Endothelial cell of umbilical vein (primary cell): ENCODE data around the gene B9D1. TPM values are rescaled to one million over a fixed set of nuclear protein-coding genes. Genes with fewer than 3 reads are reported as not detected.

ENCODE experiments used
- BruUV-seq: library from RNA; stranded (reverse); fragments of 400-500 nt; replicated peaks from 2 replicates; lab custom pipeline; 2021; lab: Mats Ljungman, UMichigan
- CTCF ChIA-PET: fragments of 300-600, 350-600 bp; sonication (Branson Sonifier 250); formaldehyde crosslinking; loops from one replicate; lab custom pipeline; 2021; ENCODE audit warnings: antibody characterized with exemption, inconsistent platforms; lab: Charles Lee
- POLR2A ChIA-PET: fragments of 300-600, 350-600 bp; sonication (Branson Sonifier 250); formaldehyde crosslinking; loops from one replicate; lab custom pipeline; 2021; ENCODE audit warnings: antibody characterized with exemption, inconsistent platforms; lab: Charles Lee
- DNase-seq: peaks from one replicate; pipeline ENCODE4 v3.0.0-alpha.2; 2011; ENCODE audit warnings: low read depth, low spot score
- FAIRE-seq: peaks from 2 replicates; lab custom pipeline; 2011; peaks lifted over from hg19 to GRCh38; lab: Jason Lieb, UNC
- H2AFZ ChIP-seq: 2 replicates; pipeline ENCODE4 v1.6.0; 2012; ENCODE audit warnings: low read depth, low read length, control low read depth, inconsistent platforms
- H3K27ac ChIP-seq: 2 replicates; pipeline ENCODE4 v1.5.1; 2011; ENCODE audit warnings: low read depth, mild to moderate bottlenecking, control low read depth, low read length, moderate library complexity; ENCODE audit not compliant: insufficient read depth
- H3K27me3 ChIP-seq, 2 experiments: 2 replicates each; pipeline versions ENCODE4 v1.6.0 to v1.6.1; 2011; ENCODE audit warnings: low read length in 2 of 2, mixed read lengths in 1 of 2; ENCODE audit not compliant: control insufficient read depth in 2 of 2, insufficient read depth in 2 of 2
- H3K36me3 ChIP-seq, 2 experiments: 2 replicates in 1 of 2; 3 replicates in 1 of 2; pipeline ENCODE4 v1.5.1; 2011; ENCODE audit warnings: low read length in 2 of 2, mild to moderate bottlenecking in 1 of 2, moderate library complexity in 1 of 2; ENCODE audit not compliant: control insufficient read depth in 2 of 2, insufficient read depth in 2 of 2; ENCODE audit errors: extremely low read depth in 1 of 2
- H3K4me1 ChIP-seq: 3 replicates; pipeline ENCODE4 v1.5.1; 2011; ENCODE audit warnings: mild to moderate bottlenecking, low read length; ENCODE audit not compliant: control insufficient read depth, insufficient read depth; ENCODE audit errors: extremely low read depth
- H3K4me2 ChIP-seq: 2 replicates; pipeline ENCODE4 v1.6.1; 2011; ENCODE audit warnings: low read length, control low read depth, mixed read lengths; ENCODE audit not compliant: insufficient read depth
- H3K4me3 ChIP-seq, 3 experiments: fragments of 200-600 bp in 1 of 3; sonication (generic), shearing (Covaris generic) in 1 of 3; replicated peaks in 1 of 3; 2 replicates each; pipeline ENCODE4 v1.5.1; 2011 to 2016; ENCODE audit warnings: control low read depth in 3 of 3, low read length in 3 of 3, mild to moderate bottlenecking in 2 of 3, inconsistent platforms in 1 of 3, low read depth in 1 of 3, moderate library complexity in 1 of 3; ENCODE audit not compliant: insufficient read depth in 1 of 3
- H3K79me2 ChIP-seq: 2 replicates; pipeline ENCODE4 v1.6.0; 2012; ENCODE audit warnings: low read length, inconsistent platforms; ENCODE audit not compliant: control insufficient read depth, insufficient read depth
- H3K9ac ChIP-seq: replicated peaks from 2 replicates; pipeline ENCODE3; 2011; ENCODE audit warnings: low read length, control low read depth; ENCODE audit not compliant: insufficient read depth; ENCODE audit errors: extremely low read depth
- H3K9me1 ChIP-seq: replicated peaks from 3 replicates; pipeline ENCODE4 v1.6.0; 2011; ENCODE audit warnings: mild to moderate bottlenecking, low read length; ENCODE audit not compliant: control insufficient read depth, insufficient read depth; ENCODE audit errors: extremely low read depth
- H3K9me3 ChIP-seq: replicated peaks from 2 replicates; pipeline ENCODE4 v1.5.1; 2012; ENCODE audit warnings: low read length, inconsistent platforms; ENCODE audit not compliant: control insufficient read depth, insufficient read depth
- H4K20me1 ChIP-seq: replicated peaks from 2 replicates; pipeline ENCODE3; 2011; ENCODE audit warnings: mild to moderate bottlenecking, low read length; ENCODE audit not compliant: control insufficient read depth, insufficient read depth; ENCODE audit errors: extremely low read depth
- EZH2 ChIP-seq: IDR thresholded peaks from 2 replicates; pipeline ENCODE4 v1.6.1; 2012; ENCODE audit warnings: borderline replicate concordance, low read depth, mild to moderate bottlenecking, moderate library complexity, low read length, inconsistent platforms; ENCODE audit not compliant: severe bottlenecking
- FOS ChIP-seq: IDR thresholded peaks from 2 replicates; pipeline ENCODE4 v1.6.1; 2011; ENCODE audit warnings: mild to moderate bottlenecking, low read length, moderate library complexity, borderline replicate concordance; ENCODE audit not compliant: insufficient read depth
- JUN ChIP-seq: IDR thresholded peaks from 2 replicates; pipeline ENCODE4 v1.6.1; 2011; ENCODE audit warnings: borderline replicate concordance, low read depth; ENCODE audit not compliant: insufficient read length, insufficient read depth
- MYC ChIP-seq: IDR thresholded peaks from one replicate; pipeline ENCODE4 v1.6.1; 2011; ENCODE audit warnings: mild to moderate bottlenecking, low read depth, low read length
- POLR2A ChIP-seq: IDR thresholded peaks from 2 replicates; pipeline ENCODE4 v1.6.1; 2012; ENCODE audit warnings: low read depth, mild to moderate bottlenecking, control low read depth, low read length
- POLR2AphosphoS5 ChIP-seq: IDR thresholded peaks from 2 replicates; pipeline ENCODE4 v1.6.1; 2012; ENCODE audit warnings: low read depth, mild to moderate bottlenecking, control low read depth, low read length, moderate library complexity; ENCODE audit not compliant: insufficient read depth
- dilution Hi-C: fragments of 300-500 bp; cut with MboI; formaldehyde crosslinking; loops from one replicate; pipeline ENCODE4 v1.15.0; 2019; ENCODE audit warnings: low sequenced_read_pairs; ENCODE audit not compliant: extremely low pct_ligation_motif_present
- intact Hi-C: fragments of 100-400 bp; cut with micrococcal nuclease; formaldehyde crosslinking; loops from one replicate; pipeline ENCODE4 v1.10.0; 2022
- polyA plus RNA-seq, 4 experiments: library from polyadenylated mRNA; depleted of rRNA in 3 of 4; stranded (reverse) in 3 of 4; unstranded in 1 of 4; fragments of >200 nt; gene quantifications; 2 replicates each; pipeline versions ENCODE4 v1.2.1 to v1.2.3, GENCODE V29; 2011 to 2012; ENCODE audit warnings: missing spikeins in 1 of 4
- total RNA-seq: library from RNA; stranded (reverse); gene quantifications from 2 replicates; pipeline ENCODE4 v1.2.3, GENCODE V29; 2021
- TF ChIP-seq, protein P1 (sequence below), 2 donors: IDR thresholded peaks; 1 replicate in 1 of 2; 2 replicates in 1 of 2; pipeline ENCODE4 v1.5.1; 2011; ENCODE audit warnings: low read length in 2 of 2, mild to moderate bottlenecking in 2 of 2, moderate library complexity in 2 of 2, control low read depth in 1 of 2, inconsistent platforms in 1 of 2, low read depth in 1 of 2; ENCODE audit not compliant: insufficient read depth in 1 of 2; ENCODE audit errors: extremely low read depth in 1 of 2
- TF ChIP-seq, protein P2 (sequence below): IDR thresholded peaks from 2 replicates; pipeline ENCODE4 v1.6.1; 2011; ENCODE audit not compliant: insufficient read depth, insufficient read length

Gene B9D1
- total and polyA plus RNA-seq, 2 donors (not counting 3 experiments of a cell fraction or from before 2014, with no cell fraction given) = 20.5 to 55.8 TPM

DNA sequence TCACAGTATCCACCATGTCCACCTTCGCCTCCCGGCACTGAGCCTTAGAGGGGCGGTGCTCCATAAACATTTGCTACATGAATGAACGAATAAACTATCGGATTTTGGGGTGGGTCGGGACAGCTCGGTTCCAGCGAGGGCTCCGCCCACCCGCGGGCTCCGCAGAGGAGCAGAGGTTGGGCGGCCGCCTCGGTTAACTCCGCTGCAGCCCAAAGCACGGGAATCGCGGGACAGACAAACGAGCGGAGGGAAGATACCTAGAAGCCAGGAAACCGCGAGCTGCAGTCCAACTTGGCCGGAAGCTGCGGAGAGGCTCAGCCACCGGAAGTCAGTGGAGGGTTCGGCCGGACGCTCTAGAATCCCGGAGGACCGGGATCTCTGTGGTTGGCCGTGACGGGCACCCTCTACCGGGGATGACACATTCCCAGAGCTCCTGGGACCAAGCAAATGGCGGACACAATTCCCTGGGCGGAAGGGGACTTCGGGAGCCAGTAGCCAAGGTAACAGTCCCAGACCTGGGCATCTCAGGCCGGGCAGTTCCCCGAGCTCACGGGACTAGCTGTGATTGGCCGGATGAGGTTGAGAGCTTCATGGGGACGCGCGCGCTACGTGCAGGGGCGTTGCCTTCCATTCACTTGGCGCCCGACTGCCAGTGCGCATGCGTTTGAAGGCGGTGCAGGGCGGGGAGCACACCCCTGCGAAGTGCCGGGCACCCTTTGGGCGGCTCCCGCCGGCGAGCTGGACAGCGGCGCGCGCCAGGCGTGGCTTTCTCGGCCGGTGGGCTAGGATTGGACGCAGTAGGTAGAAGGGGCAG lies 15.3 kb upstream of the B9D1 start:
- H3K27ac ChIP-seq = peak overlapping the region; percentile 59
- intact Hi-C loops = loop anchor here (1.0 to 5.0 kb wide), 3 partner anchors 16 to 129 kb away; partner anchors contain the start of gene B9D1
- H3K9me3 ChIP-seq = no peaks in the 10 kb centered on the region
- no TSS peak for BruUV-seq
- H4K20me1 ChIP-seq = no peaks in the 10 kb centered on the region
- FAIRE-seq = peak; percentile 99
- peak overlapping the region; percentile 80 for H3K9ac ChIP-seq
- peaks cover 13 to 16% of the 10 kb centered on the region in 2 experiments for H3K36me3 ChIP-seq
- peak overlapping the region; percentile 97 for H3K4me2 ChIP-seq
- H3K79me2 ChIP-seq = peaks cover 15% of the 10 kb centered on the region
- ChIA-PET POLR2A (interaction anchor here (0.6 to 1.8 kb wide), 7 partner anchors 9 to 521 kb away, joined by 3 to 15 read pairs (median 3); partner anchors contain the start of genes ALDH3A2 and B9D1), CTCF (interaction anchor here (0.6 to 3.3 kb wide), 16 partner anchors 9 to 417 kb away, joined by 3 to 62 read pairs (median 4); partner anchors contain the start of gene B9D1)
- DNase-seq = peak; percentile 100
- H3K9me1 ChIP-seq = no peaks in the 10 kb centered on the region
- TF ChIP-seq JUN = no peak
- TF ChIP-seq POLR2AphosphoS5 = peak; percentile 74
- TF ChIP-seq POLR2A = peak; percentile 83
- dilution Hi-C loops = no loop called here
- peak overlapping the region; percentile 72 to 94 (median 80) for H3K4me3 ChIP-seq
- no peaks in the 10 kb centered on the region for H3K27me3 ChIP-seq
- peak overlapping the region; percentile 33 for H2AFZ ChIP-seq
- H3K4me1 ChIP-seq = peaks cover 7% of the 10 kb centered on the region

DNA sequence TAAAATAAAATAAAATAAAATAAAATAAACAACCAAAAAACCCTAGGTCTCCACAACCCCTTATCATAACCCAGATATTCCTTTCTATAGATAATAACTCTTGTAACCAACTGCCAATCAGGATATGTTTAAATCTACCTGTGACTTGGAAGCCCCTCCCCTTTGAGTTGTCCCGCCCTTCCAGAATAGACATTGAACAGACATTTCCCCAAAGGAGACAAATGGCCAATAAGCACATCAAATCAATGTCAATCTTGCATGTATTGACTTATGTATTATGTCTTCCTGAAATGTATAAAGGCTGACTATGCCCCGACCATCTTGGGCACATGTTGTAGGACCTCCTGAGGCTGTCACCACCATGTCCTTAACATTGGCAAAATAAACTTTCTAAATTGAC lies 14.3 kb upstream of the B9D1 start:
- FAIRE-seq = peak; percentile 47
- Histone ChIP-seq H3K9me1 (no peaks in the 10 kb centered on the region), H3K4me1 (peaks cover 7% of the 10 kb centered on the region), H4K20me1 (no peaks in the 10 kb centered on the region), H3K27ac (peak overlapping the region; percentile 59), H3K4me3 (peak overlapping the region; percentile 72 to 94 (median 73)), H3K36me3 (peaks cover 7 to 9% of the 10 kb centered on the region in 2 experiments), H3K9ac (peak overlapping the region; percentile 80), H3K27me3 (no peaks in the 10 kb centered on the region), H3K4me2 (peak overlapping the region; percentile 97), H3K79me2 (peaks cover 15% of the 10 kb centered on the region), H2AFZ (no peak overlapping the region), H3K9me3 (no peaks in the 10 kb centered on the region)
- BruUV-seq = no TSS peak
- intact Hi-C loops (loop anchor here (5.0 kb wide), 2 partner anchors 70 to 130 kb away; no protein-coding TSS in a partner anchor), dilution Hi-C loops (no loop called here)
- peak; percentile 15 for DNase-seq
- TF ChIP-seq FOS (no peak), EZH2 (no peak), MYC (no peak), POLR2AphosphoS5 (no peak), POLR2A (no peak)
- TF ChIP-seq, protein P1, sequence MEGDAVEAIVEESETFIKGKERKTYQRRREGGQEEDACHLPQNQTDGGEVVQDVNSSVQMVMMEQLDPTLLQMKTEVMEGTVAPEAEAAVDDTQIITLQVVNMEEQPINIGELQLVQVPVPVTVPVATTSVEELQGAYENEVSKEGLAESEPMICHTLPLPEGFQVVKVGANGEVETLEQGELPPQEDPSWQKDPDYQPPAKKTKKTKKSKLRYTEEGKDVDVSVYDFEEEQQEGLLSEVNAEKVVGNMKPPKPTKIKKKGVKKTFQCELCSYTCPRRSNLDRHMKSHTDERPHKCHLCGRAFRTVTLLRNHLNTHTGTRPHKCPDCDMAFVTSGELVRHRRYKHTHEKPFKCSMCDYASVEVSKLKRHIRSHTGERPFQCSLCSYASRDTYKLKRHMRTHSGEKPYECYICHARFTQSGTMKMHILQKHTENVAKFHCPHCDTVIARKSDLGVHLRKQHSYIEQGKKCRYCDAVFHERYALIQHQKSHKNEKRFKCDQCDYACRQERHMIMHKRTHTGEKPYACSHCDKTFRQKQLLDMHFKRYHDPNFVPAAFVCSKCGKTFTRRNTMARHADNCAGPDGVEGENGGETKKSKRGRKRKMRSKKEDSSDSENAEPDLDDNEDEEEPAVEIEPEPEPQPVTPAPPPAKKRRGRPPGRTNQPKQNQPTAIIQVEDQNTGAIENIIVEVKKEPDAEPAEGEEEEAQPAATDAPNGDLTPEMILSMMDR (IDR thresholded peaks at IDR 0.05; ENCODE audit: extremely low read depth in 1 of 2, insufficient read depth in 1 of 2, low read depth in 1 of 2, low read length in 2 of 2) = no peak
- TF ChIP-seq, protein P2, sequence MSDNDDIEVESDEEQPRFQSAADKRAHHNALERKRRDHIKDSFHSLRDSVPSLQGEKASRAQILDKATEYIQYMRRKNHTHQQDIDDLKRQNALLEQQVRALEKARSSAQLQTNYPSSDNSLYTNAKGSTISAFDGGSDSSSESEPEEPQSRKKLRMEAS = no peak
- POLR2A ChIA-PET = interaction anchor here (1.8 kb wide), 1 partner anchor 14 kb away, joined by 15 read pairs; the partner anchor contains the start of gene B9D1
- CTCF ChIA-PET = interaction anchor here (1.5 to 2.8 kb wide), 3 partner anchors 8 to 386 kb away, joined by 7 to 62 read pairs (median 15); partner anchors contain the start of gene B9D1
